Activated CD4-positive, alpha-beta memory T cell treated with anti-CD3 and anti-CD28 coated beads, Interleukin-2, amount 10 ng/mL, durations not matched to agents 7 days and 5 days (primary cell): ENCODE measurements around the gene CDKL4. TPM values are rescaled to one million over a fixed set of nuclear protein-coding genes. Genes with fewer than 3 reads are reported as not detected.

ENCODE experiments used
- CTCF ChIA-PET: fragments of 350-600 bp; sonication (Branson Sonifier 250); formaldehyde crosslinking; loops from one replicate; lab custom pipeline; 2021; ENCODE audit warnings: antibody characterized with exemption, inconsistent platforms; lab: Charles Lee
- POLR2A ChIA-PET: fragments of 350-600 bp; sonication (Branson Sonifier 250); formaldehyde crosslinking; loops from one replicate; lab custom pipeline; 2021; ENCODE audit warnings: antibody characterized with exemption; lab: Charles Lee
- DNase-seq: peaks from one replicate; pipeline ENCODE4 v3.0.0-alpha.2; 2020
- H3K27ac Mint-ChIP-seq: one replicate; pipeline ENCODE4 v1.8.0; 2021; ENCODE audit warnings: mild to moderate bottlenecking, mixed read lengths
- H3K27me3 Mint-ChIP-seq: one replicate; pipeline ENCODE4 v1.8.0; 2021; ENCODE audit warnings: mixed read lengths
- H3K36me3 Mint-ChIP-seq: one replicate; pipeline ENCODE4 v1.8.0; 2021; ENCODE audit warnings: low read depth, mixed read lengths
- H3K4me1 Mint-ChIP-seq: one replicate; pipeline ENCODE4 v1.8.0; 2021; ENCODE audit warnings: mixed read lengths
- H3K4me3 Mint-ChIP-seq: one replicate; pipeline ENCODE4 v1.8.0; 2021; ENCODE audit warnings: mild to moderate bottlenecking, mixed read lengths
- H3K9me3 Mint-ChIP-seq: one replicate; pipeline ENCODE4 v1.8.0; 2021; ENCODE audit warnings: mixed read lengths
- total RNA-seq, 2 experiments: library from RNA; stranded (reverse); gene quantifications; one replicate each; pipeline ENCODE4 v1.2.3, GENCODE V29; 2021

CDKL4 gene
- total RNA-seq: under 1 TPM in 1 of 2 experiments, not detected in 1; 0.25 TPM

DNA sequence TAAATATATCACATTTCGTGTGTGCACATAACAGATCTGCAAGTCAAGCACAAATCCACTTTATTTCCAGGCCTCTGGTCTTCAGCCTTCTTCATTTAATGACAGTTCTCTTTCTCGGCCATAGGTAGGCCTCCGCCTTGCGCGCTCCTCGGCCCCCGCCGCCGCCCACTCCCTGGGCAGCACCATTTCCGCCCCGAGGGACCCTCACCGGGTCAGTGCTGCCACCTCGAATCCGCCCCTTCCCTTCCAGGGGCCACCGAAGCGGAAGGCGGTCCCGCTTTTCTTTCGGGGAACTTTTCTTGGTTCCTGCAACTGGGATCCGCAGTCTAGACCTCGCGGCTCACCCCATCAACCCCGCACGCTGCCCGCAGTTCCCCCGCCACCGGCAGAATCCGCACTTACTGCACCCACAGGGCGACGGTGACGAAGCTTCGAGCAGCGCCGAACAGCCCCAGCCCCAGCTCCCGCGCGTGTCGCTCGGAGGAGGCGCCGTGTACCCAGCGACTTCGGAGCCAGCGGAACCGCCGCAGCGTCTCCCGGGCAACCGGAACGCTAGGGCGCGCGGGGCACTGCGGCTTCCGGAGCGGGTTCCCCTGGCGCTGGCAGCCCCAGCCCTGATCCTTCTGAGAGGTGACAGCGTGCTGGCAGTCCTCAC is at the start of gene CDKL4:
TSS of gene CDKL4 (minus strand) at position 502 of the 655 bp plus-strand sequence.
- peaks cover 6% of the 10 kb centered on the region for H3K27me3 Mint-ChIP-seq
- peaks cover 23% of the 10 kb centered on the region for H3K4me1 Mint-ChIP-seq
- DNase-seq: peak; percentile 57
- H3K36me3 Mint-ChIP-seq: peaks cover 5% of the 10 kb centered on the region
- peak within 1 kb of the TSS; percentile 20 for H3K27ac Mint-ChIP-seq
- H3K9me3 Mint-ChIP-seq: no peaks in the 10 kb centered on the region
- CTCF ChIA-PET: interaction anchor here (2.6 kb wide), 1 partner anchor 14 kb away, joined by 14 read pairs; no protein-coding TSS in a partner anchor
- H3K4me3 Mint-ChIP-seq: peak within 1 kb of the TSS; percentile 67
- POLR2A ChIA-PET: interaction anchor here (2.4 kb wide), 1 partner anchor 16 kb away, joined by 8 read pairs; no protein-coding TSS in a partner anchor

GRCh38 chr2:39290433-39290832 is 46.7 kb upstream of the CDKL4 start:
- no peak overlapping the region for H3K27ac Mint-ChIP-seq
- no peaks in the 10 kb centered on the region for H3K4me1 Mint-ChIP-seq
- no peak for DNase-seq
- H3K9me3 Mint-ChIP-seq: no peaks in the 10 kb centered on the region
- peaks cover 12% of the 10 kb centered on the region for H3K36me3 Mint-ChIP-seq
- H3K4me3 Mint-ChIP-seq: no peak overlapping the region
- ChIA-PET CTCF (no interaction called here), POLR2A (no interaction called here)
- H3K27me3 Mint-ChIP-seq: no peaks in the 10 kb centered on the region

- Mint-ChIP-seq H3K27ac (no peak overlapping the region), H3K4me3 (no peak overlapping the region), H3K9me3 (no peaks in the 10 kb centered on the region), H3K4me1 (no peaks in the 10 kb centered on the region), H3K27me3 (no peaks in the 10 kb centered on the region), H3K36me3 (peaks cover 12% of the 10 kb centered on the region)
- DNase-seq: no peak
- ChIA-PET CTCF (no interaction called here), POLR2A (no interaction called here)
Observed at GRCh38 chr2:39289609-39290008, 45.8 kb upstream of the CDKL4 start.

DNA sequence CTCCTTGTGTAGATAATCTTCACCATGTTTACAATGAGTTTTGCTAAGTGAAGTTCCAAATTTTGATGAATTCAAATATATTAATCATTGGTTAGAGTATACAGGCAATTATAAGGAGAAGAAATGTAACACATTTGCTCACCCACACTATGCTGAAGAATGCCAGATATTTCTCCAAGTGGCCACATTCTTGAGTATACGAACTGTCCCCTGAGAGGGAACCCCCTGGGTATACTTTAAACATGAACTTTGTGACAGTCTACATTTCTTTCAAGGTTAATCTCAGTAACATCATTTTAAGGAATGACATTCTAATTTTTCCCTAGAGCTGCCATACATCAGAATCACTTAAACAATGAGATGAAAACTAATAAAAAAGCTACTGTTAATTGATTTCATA is 39.8 kb upstream of the CDKL4 start:
- Mint-ChIP-seq H3K27me3 (no peaks in the 10 kb centered on the region), H3K4me3 (no peak overlapping the region), H3K36me3 (peaks cover 5% of the 10 kb centered on the region), H3K27ac (no peak overlapping the region), H3K9me3 (no peaks in the 10 kb centered on the region), H3K4me1 (no peaks in the 10 kb centered on the region)
- DNase-seq: no peak
- ChIA-PET POLR2A (no interaction called here), CTCF (no interaction called here)

GRCh38 chr2:39281391-39281790 is 37.6 kb upstream of the CDKL4 start:
- Mint-ChIP-seq H3K4me1 (no peaks in the 10 kb centered on the region), H3K4me3 (no peak overlapping the region), H3K27ac (no peak overlapping the region), H3K9me3 (no peaks in the 10 kb centered on the region), H3K27me3 (no peaks in the 10 kb centered on the region), H3K36me3 (peaks cover 13% of the 10 kb centered on the region)
- DNase-seq: no peak
- POLR2A ChIA-PET: no interaction called here
- CTCF ChIA-PET: no interaction called here

DNA sequence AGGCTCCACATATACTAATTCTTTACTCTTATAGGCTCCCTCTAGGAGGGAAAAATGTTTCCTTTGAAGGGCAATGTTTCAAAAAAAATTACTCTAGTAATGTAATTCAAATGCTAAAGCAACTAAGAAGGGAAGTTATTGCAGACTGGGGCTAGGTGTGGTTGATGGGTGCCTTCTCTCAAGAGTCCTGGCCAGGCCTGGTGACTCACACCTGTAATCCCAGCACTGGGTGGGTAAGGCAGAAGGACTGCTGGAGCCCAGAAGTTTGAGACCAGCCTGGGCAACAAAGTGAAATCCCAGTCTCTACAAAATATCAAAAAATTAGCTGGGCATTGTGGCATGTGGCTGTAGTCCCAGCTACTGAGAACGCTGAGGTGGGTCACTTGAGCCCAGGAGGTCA is 31.2 kb upstream of the CDKL4 start:
- H3K27ac Mint-ChIP-seq: no peak overlapping the region
- no peaks in the 10 kb centered on the region for H3K27me3 Mint-ChIP-seq
- H3K36me3 Mint-ChIP-seq: peaks cover 15% of the 10 kb centered on the region
- CTCF ChIA-PET: no interaction called here
- no peak overlapping the region for H3K4me3 Mint-ChIP-seq
- DNase-seq: no peak
- POLR2A ChIA-PET: no interaction called here
- H3K4me1 Mint-ChIP-seq: no peaks in the 10 kb centered on the region
- H3K9me3 Mint-ChIP-seq: no peaks in the 10 kb centered on the region

DNA sequence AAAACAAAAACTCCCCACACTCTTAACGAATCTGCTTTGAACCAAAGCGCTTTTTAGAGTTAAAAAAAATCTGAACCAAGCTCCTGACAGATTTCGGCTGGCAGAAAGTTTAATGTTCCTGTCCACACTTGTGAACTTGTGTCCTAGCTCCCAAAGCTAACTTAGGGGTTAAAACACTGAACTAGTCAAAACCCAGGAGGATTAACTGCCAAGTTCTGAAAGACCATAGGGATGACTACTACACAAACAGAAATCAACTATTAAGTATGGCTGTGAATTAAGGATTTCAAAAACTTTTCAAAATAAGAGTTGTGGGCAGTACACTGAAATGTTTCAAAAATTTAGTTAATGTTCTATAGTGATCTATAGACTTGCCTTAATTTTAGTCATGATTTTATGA is 26.2 kb upstream of the CDKL4 start:
- H3K27me3 Mint-ChIP-seq: no peaks in the 10 kb centered on the region
- DNase-seq: no peak
- POLR2A ChIA-PET: no interaction called here
- peaks cover 6% of the 10 kb centered on the region for H3K36me3 Mint-ChIP-seq
- no peak overlapping the region for H3K27ac Mint-ChIP-seq
- no peak overlapping the region for H3K4me3 Mint-ChIP-seq
- CTCF ChIA-PET: interaction anchor here (1.2 kb wide), 1 partner anchor 322 kb away, joined by 4 read pairs; no protein-coding TSS in a partner anchor
- H3K4me1 Mint-ChIP-seq: peaks cover 16% of the 10 kb centered on the region
- no peaks in the 10 kb centered on the region for H3K9me3 Mint-ChIP-seq

- peaks cover 8% of the 10 kb centered on the region for H3K36me3 Mint-ChIP-seq
- DNase-seq: no peak
- H3K4me1 Mint-ChIP-seq: peaks cover 23% of the 10 kb centered on the region
- H3K27me3 Mint-ChIP-seq: no peaks in the 10 kb centered on the region
- no peak overlapping the region for H3K27ac Mint-ChIP-seq
- H3K9me3 Mint-ChIP-seq: no peaks in the 10 kb centered on the region
- H3K4me3 Mint-ChIP-seq: no peak overlapping the region
- CTCF ChIA-PET: no interaction called here
- POLR2A ChIA-PET: no interaction called here
Observed at GRCh38 chr2:39266916-39267434, 23.2 kb upstream of the CDKL4 start.

GRCh38 chr2:39266139-39266805 is 22.5 kb upstream of the CDKL4 start:
- Mint-ChIP-seq H3K36me3 (peaks cover 8% of the 10 kb centered on the region), H3K4me1 (peaks cover 23% of the 10 kb centered on the region), H3K27me3 (no peaks in the 10 kb centered on the region), H3K27ac (peak overlapping the region; percentile 58), H3K9me3 (no peaks in the 10 kb centered on the region), H3K4me3 (no peak overlapping the region)
- CTCF ChIA-PET: no interaction called here
- peak; percentile 33 for DNase-seq
- POLR2A ChIA-PET: no interaction called here

GRCh38 chr2:39265315-39265714 is 21.5 kb upstream of the CDKL4 start:
- Mint-ChIP-seq H3K4me3 (no peak overlapping the region), H3K36me3 (peaks cover 8% of the 10 kb centered on the region), H3K27ac (peak overlapping the region; percentile 50), H3K27me3 (no peaks in the 10 kb centered on the region), H3K4me1 (peaks cover 23% of the 10 kb centered on the region), H3K9me3 (no peaks in the 10 kb centered on the region)
- CTCF ChIA-PET: no interaction called here
- POLR2A ChIA-PET: no interaction called here
- DNase-seq: no peak

- H3K27ac Mint-ChIP-seq: no peak overlapping the region
- no peaks in the 10 kb centered on the region for H3K27me3 Mint-ChIP-seq
- CTCF ChIA-PET: no interaction called here
- no peak overlapping the region for H3K4me3 Mint-ChIP-seq
- H3K9me3 Mint-ChIP-seq: no peaks in the 10 kb centered on the region
- DNase-seq: no peak
- H3K36me3 Mint-ChIP-seq: peaks cover 8% of the 10 kb centered on the region
- POLR2A ChIA-PET: no interaction called here
- peaks cover 23% of the 10 kb centered on the region for H3K4me1 Mint-ChIP-seq
Observed at GRCh38 chr2:39264733-39265132, 21.0 kb upstream of the CDKL4 start.

DNA sequence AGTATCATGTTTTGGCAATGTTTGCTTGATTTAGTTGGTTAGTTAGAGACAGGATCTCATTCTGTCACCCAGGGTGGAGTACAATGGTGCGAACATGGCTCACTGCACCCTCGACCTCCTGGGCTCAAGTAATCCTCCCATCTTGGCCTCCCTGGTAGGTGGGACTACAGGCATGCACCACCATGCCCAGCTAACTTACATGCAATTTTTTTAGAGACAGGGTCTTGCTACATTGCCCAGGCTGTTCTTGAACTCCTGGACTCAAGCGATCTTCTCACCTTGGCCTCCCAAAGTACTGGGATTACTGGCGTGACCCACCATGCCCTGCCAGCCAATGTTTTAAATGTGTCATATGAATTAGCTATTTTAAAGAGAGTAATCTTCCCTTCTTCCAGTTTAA is 16.3 kb upstream of the CDKL4 start:
- Mint-ChIP-seq H3K9me3 (no peaks in the 10 kb centered on the region), H3K4me1 (peaks cover 8% of the 10 kb centered on the region), H3K27ac (no peak overlapping the region), H3K4me3 (no peak overlapping the region), H3K36me3 (peaks cover 15% of the 10 kb centered on the region), H3K27me3 (no peaks in the 10 kb centered on the region)
- DNase-seq: no peak
- ChIA-PET CTCF (no interaction called here), POLR2A (no interaction called here)

DNA sequence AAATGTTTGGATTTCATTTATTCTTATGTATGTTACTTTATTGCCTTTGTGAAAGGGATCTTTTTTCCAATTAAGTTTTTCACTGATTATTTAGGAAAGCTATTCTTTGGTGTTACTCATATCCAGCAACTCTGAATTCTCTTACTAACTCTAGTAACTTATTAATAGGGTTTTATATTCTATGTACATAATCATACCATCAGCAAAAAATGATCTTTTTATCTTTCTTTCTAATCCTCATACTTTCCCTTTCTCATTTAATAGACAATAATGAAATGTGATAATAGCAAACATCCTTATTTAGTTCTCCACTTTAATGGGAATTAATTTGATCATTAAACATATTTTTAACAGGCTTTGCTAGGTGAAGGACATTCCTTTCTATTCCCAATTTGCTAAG is 12.3 kb upstream of the CDKL4 start:
- Mint-ChIP-seq H3K36me3 (peaks cover 34% of the 10 kb centered on the region), H3K27me3 (no peaks in the 10 kb centered on the region), H3K9me3 (peaks cover 4% of the 10 kb centered on the region), H3K4me3 (no peak overlapping the region), H3K4me1 (no peaks in the 10 kb centered on the region), H3K27ac (no peak overlapping the region)
- ChIA-PET POLR2A (no interaction called here), CTCF (no interaction called here)
- DNase-seq: no peak
